Gastrocnemius medialis (tissue), 4 donors: ENCODE results near the gene ITPR2. TPM values are rescaled to one million over a fixed set of nuclear protein-coding genes. Genes with fewer than 3 reads are reported as not detected.

Source experiments
- ATAC-seq, 2 donors: fragments of 150-250 bp; one replicate each; pipeline ENCODE4 v1.9.1; 2016
- DNase-seq, 2 donors: peaks; one replicate each; pipeline ENCODE4 v3.0.0-alpha.2; 2019
- H3K27ac ChIP-seq, 4 donors: fragments of 200-600 bp; sonication (generic); 1 replicate in 1 of 4; 2 replicates in 3 of 4; pipeline ENCODE4 v1.5.1; 2016 to 2018; ENCODE audit warnings: mild to moderate bottlenecking in 2 of 4, moderate library complexity in 1 of 4
- H3K27me3 ChIP-seq, 3 donors: fragments of 200-600 bp; sonication (generic) in 2 of 3; 1 replicate in 1 of 3; 2 replicates in 2 of 3; pipeline versions ENCODE4 v1.5.1 to v1.6.0; 2016 to 2019; ENCODE audit warnings: mild to moderate bottlenecking in 1 of 3, moderate library complexity in 1 of 3
- H3K36me3 ChIP-seq, 2 donors: fragments of 200-600 bp; sonication (generic) in 1 of 2; one replicate each; pipeline ENCODE4 v1.5.1; 2017 to 2018
- H3K4me1 ChIP-seq, 2 donors: fragments of 200-600 bp; sonication (generic) in 1 of 2; one replicate each; pipeline ENCODE4 v1.5.1; 2016 to 2017; ENCODE audit warnings: mild to moderate bottlenecking in 2 of 2
- H3K4me3 ChIP-seq, 4 donors: fragments of 200-600 bp; sonication (generic) in 3 of 4; 1 replicate in 1 of 4; 2 replicates in 3 of 4; pipeline ENCODE4 v1.5.1; 2016 to 2019; ENCODE audit warnings: mild to moderate bottlenecking in 2 of 4
- H3K9me3 ChIP-seq, 3 donors: fragments of 200-600 bp; sonication (generic) in 2 of 3; 1 replicate in 1 of 3; 2 replicates in 2 of 3; pipeline ENCODE4 v1.5.1; 2016 to 2019
- POLR2A ChIP-seq, 2 donors: fragments of 450-650 bp; IDR thresholded peaks; one replicate each; pipeline ENCODE4 v1.6.1; 2017; ENCODE audit warnings: antibody characterized with exemption in 2 of 2, mild to moderate bottlenecking in 2 of 2, moderate library complexity in 2 of 2
- in situ Hi-C, 4 donors: fragments of 200-750 bp; cut with MboI; loops; one replicate each; pipeline versions ENCODE4 v1.15.0 to v1.8.0; 2017; ENCODE audit warnings: low sequenced_read_pairs in 4 of 4
- intact Hi-C: fragments of 100-400 bp; cut with DNase I; formaldehyde crosslinking; loops from one replicate; pipeline ENCODE4 v1.15.1; 2023; ENCODE audit warnings: low total_unique reads
- total RNA-seq, 4 donors: library from RNA; depleted of rRNA; stranded (reverse); fragments of >200 nt; gene quantifications; one replicate each; pipeline versions ENCODE4 v1.1.0 to v1.2.3, GENCODE V29; 2016
- TF ChIP-seq, protein P1 (sequence below), 5 experiments: fragments of 450-650 bp in 3 of 5; fragments of 200-600 bp in 2 of 5; sonication (generic) in 2 of 5; IDR thresholded peaks in 4 of 5; conservative IDR thresholded peaks in 1 of 5; 1 replicate in 4 of 5; 2 replicates in 1 of 5; pipeline ENCODE4 v1.5.1; 2016 to 2019; ENCODE audit warnings: antibody characterized with exemption in 5 of 5, mild to moderate bottlenecking in 3 of 5, moderate library complexity in 3 of 5

The ITPR2 gene
- total RNA-seq, 4 donors from 2014 or later: 3.8 to 23.8 (median 4.1) TPM

GRCh38 chr12:26297396-26298070, 535.5 kb downstream of the ITPR2 start:
- ATAC-seq (no peak), DNase-seq (no peak)
- no peak overlapping the region for H3K4me3 ChIP-seq
- H3K9me3 ChIP-seq: no peaks in the 10 kb centered on the region
- no peak overlapping the region for H3K27ac ChIP-seq
- H3K36me3 ChIP-seq: no peaks in the 10 kb centered on the region
- in situ Hi-C loops: no loop called here
- H3K27me3 ChIP-seq: no peaks in the 10 kb centered on the region
- TF ChIP-seq, protein P1, sequence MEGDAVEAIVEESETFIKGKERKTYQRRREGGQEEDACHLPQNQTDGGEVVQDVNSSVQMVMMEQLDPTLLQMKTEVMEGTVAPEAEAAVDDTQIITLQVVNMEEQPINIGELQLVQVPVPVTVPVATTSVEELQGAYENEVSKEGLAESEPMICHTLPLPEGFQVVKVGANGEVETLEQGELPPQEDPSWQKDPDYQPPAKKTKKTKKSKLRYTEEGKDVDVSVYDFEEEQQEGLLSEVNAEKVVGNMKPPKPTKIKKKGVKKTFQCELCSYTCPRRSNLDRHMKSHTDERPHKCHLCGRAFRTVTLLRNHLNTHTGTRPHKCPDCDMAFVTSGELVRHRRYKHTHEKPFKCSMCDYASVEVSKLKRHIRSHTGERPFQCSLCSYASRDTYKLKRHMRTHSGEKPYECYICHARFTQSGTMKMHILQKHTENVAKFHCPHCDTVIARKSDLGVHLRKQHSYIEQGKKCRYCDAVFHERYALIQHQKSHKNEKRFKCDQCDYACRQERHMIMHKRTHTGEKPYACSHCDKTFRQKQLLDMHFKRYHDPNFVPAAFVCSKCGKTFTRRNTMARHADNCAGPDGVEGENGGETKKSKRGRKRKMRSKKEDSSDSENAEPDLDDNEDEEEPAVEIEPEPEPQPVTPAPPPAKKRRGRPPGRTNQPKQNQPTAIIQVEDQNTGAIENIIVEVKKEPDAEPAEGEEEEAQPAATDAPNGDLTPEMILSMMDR (IDR thresholded peaks at IDR 0.05 in 4 of 5, conservative IDR thresholded peaks at IDR 0.05 in 1 of 5): no peak
- no peak for TF ChIP-seq POLR2A (IDR thresholded peaks at IDR 0.05)
- intact Hi-C loops: loop anchor here (5.0 kb wide), 2 partner anchors 100 to 170 kb away; partner anchors contain the start of genes BHLHE41 and SSPN
- H3K4me1 ChIP-seq: peaks cover 7 to 9% of the 10 kb centered on the region in 2 donors

- Histone ChIP-seq H3K36me3 (no peaks in the 10 kb centered on the region), H3K27me3 (no peaks in the 10 kb centered on the region), H3K4me3 (no peak overlapping the region), H3K9me3 (no peaks in the 10 kb centered on the region), H3K4me1 (peaks cover 7 to 9% of the 10 kb centered on the region in 2 donors), H3K27ac (no peak overlapping the region)
- TF ChIP-seq, protein P1 (IDR thresholded peaks at IDR 0.05 in 4 of 5, conservative IDR thresholded peaks at IDR 0.05 in 1 of 5): no peak
- no peak for TF ChIP-seq POLR2A (IDR thresholded peaks at IDR 0.05)
- in situ Hi-C loops (no loop called here), intact Hi-C loops (loop anchor here (5.0 kb wide), 2 partner anchors 98 to 168 kb away; partner anchors contain the start of genes BHLHE41 and SSPN)
- ATAC-seq (no peak), DNase-seq (no peak)
Observed at GRCh38 chr12:26295001-26295400, 538.0 kb downstream of the ITPR2 start.

DNA sequence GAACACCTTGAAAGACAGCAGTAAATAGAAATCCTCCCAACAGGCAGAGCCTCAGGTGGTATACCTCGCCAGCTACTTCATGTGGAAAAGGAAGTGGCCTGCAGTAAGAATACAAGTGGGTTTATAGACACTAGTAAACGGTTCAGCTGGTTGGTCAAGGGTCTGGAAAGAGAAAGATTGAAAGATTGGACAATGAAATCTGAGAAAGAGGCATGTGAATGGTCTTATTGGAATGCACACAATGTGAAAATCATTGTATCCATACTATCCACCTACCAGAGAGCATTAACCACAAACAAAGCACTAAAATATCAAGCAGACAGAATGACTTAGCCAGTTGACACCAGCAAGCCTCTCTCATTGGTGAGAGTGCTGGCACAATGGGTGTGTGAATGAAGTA, 539.4 kb downstream of the ITPR2 start:
- in situ Hi-C loops (no loop called here), intact Hi-C loops (no loop called here)
- Histone ChIP-seq H3K36me3 (no peaks in the 10 kb centered on the region), H3K9me3 (no peaks in the 10 kb centered on the region), H3K4me3 (no peak overlapping the region), H3K27ac (no peak overlapping the region), H3K4me1 (peaks cover 5 to 6% of the 10 kb centered on the region in 2 donors), H3K27me3 (no peaks in the 10 kb centered on the region)
- DNase-seq: no peak
- no peak for ATAC-seq
- TF ChIP-seq, protein P1 (IDR thresholded peaks at IDR 0.05 in 4 of 5, conservative IDR thresholded peaks at IDR 0.05 in 1 of 5): no peak
- no peak for TF ChIP-seq POLR2A (IDR thresholded peaks at IDR 0.05)

DNA sequence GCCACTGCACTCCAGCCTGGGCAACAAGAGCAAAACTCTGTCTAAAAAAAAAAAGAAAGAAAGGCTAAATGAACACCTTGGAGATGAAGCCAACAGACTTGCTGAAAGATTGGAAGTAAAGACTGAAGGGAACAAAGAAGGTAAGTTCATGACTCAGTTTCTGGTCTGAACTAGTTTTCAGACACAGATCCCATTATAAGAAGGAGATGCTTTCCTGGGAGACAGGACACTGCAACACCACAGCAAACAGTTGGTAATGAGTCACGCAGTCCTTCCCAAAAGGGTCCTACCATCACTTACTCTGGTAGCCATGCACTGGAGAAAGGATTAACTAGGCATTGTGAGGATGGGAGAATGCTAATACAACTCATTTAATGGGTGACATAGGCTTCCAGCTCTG, 540.4 kb downstream of the ITPR2 start:
- ATAC-seq (no peak), DNase-seq (no peak)
- Histone ChIP-seq H3K4me1 (peaks cover 5 to 8% of the 10 kb centered on the region in 2 donors), H3K36me3 (no peaks in the 10 kb centered on the region), H3K9me3 (no peaks in the 10 kb centered on the region), H3K4me3 (no peak overlapping the region), H3K27me3 (no peaks in the 10 kb centered on the region), H3K27ac (no peak overlapping the region)
- intact Hi-C loops (no loop called here), in situ Hi-C loops (no loop called here)
- TF ChIP-seq, protein P1 (IDR thresholded peaks at IDR 0.05 in 4 of 5, conservative IDR thresholded peaks at IDR 0.05 in 1 of 5): no peak
- TF ChIP-seq POLR2A (IDR thresholded peaks at IDR 0.05): no peak
